KOPT-K1 (cell line): ENCODE data around the gene CST9.
"Not testable (repeated sequence)": the region's sequence is repeated elsewhere in the genome, so short reads cannot be mapped to it uniquely, and the experiment has no call there.

ENCODE experiments used
- H3K27ac ChIP-seq: fragments of 200-600 bp; sonication (generic); 2 replicates; pipeline ENCODE4 v1.5.1; 2016; ENCODE audit warnings: antibody characterized with exemption, mild to moderate bottlenecking, low read depth, low read length; ENCODE audit not compliant: poor library complexity, severe bottlenecking
- H3K36me3 ChIP-seq: fragments of 200-600 bp; sonication (generic); 2 replicates; pipeline ENCODE4 v1.5.1; 2017; ENCODE audit warnings: antibody characterized with exemption, mild to moderate bottlenecking, low read length, moderate library complexity; ENCODE audit not compliant: insufficient read depth
- H3K9me3 ChIP-seq: fragments of 200-600 bp; sonication (generic); 2 replicates; pipeline ENCODE4 v1.5.1; 2017; ENCODE audit warnings: antibody characterized with exemption, low read length, mild to moderate bottlenecking; ENCODE audit not compliant: insufficient read depth, poor library complexity, severe bottlenecking

CST9 gene

GRCh38 chr20:23620670-23621386 is 15.1 kb upstream of the CST9 start:
- not testable (repeated sequence) for H3K9me3 ChIP-seq, H3K36me3 ChIP-seq, H3K27ac ChIP-seq

- H3K27ac ChIP-seq: no peak overlapping the region
- no peaks in the 10 kb centered on the region for H3K9me3 ChIP-seq
- H3K36me3 ChIP-seq: no peaks in the 10 kb centered on the region
Observed at GRCh38 chr20:23614163-23614562, 8.4 kb upstream of the CST9 start.

GRCh38 chr20:23613676-23614075 is 8.0 kb upstream of the CST9 start:
- Histone ChIP-seq H3K36me3 (no peaks in the 10 kb centered on the region), H3K9me3 (no peaks in the 10 kb centered on the region), H3K27ac (no peak overlapping the region)

DNA sequence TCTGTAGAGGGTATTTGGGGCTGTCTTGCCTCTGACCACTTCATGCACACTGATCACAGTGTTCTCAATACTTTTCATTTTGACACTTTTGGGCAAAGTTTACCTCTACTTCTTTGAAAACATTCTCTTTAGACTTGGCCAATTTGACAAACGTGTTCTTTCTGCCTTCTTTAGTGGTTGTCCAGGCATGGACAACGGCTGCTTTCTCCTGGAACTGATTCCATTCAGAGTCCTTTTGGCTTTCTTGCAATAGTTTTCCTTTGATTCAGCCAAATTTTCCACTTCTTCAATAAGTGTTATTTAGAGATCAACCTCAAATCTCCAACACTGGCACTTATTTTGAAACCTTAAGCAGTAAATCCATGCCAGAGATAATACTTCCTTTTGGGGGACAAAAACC is 6.7 kb upstream of the CST9 start:
- Histone ChIP-seq H3K27ac (no peak overlapping the region), H3K36me3 (no peaks in the 10 kb centered on the region), H3K9me3 (no peaks in the 10 kb centered on the region)

GRCh38 chr20:23609486-23610109 is 3.9 kb upstream of the CST9 start:
- Histone ChIP-seq H3K36me3 (no peaks in the 10 kb centered on the region), H3K27ac (no peak overlapping the region), H3K9me3 (no peaks in the 10 kb centered on the region)

- Histone ChIP-seq H3K27ac (no peak overlapping the region), H3K9me3 (no peaks in the 10 kb centered on the region), H3K36me3 (no peaks in the 10 kb centered on the region)
Observed at GRCh38 chr20:23608251-23608846, 2.6 kb upstream of the CST9 start.

- no peaks in the 10 kb centered on the region for H3K9me3 ChIP-seq
- no peak overlapping the region for H3K27ac ChIP-seq
- no peaks in the 10 kb centered on the region for H3K36me3 ChIP-seq
Observed at GRCh38 chr20:23607497-23608245, 2.0 kb upstream of the CST9 start.

DNA sequence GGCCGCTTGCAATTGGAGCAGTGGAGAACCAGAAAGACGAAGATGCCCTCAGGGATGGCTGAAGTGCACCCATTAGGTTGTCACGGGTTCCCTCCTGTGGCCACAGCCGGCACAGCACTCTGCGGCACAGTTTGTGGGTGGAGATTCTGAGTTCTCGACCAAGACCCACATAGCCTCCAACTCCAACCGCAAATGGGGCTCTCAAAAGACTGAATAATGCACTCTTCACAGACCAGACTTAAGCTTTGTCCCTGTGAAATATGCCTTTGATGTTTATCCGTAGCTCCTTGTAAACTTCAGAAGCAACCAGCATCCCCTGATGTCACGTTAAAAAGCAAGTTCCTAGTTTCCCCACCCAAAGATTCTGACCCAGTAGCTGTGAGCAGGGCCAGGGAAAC is 934 bp upstream of the CST9 start:
- no peaks in the 10 kb centered on the region for H3K36me3 ChIP-seq
- no peak overlapping the region for H3K27ac ChIP-seq
- H3K9me3 ChIP-seq: no peaks in the 10 kb centered on the region

DNA sequence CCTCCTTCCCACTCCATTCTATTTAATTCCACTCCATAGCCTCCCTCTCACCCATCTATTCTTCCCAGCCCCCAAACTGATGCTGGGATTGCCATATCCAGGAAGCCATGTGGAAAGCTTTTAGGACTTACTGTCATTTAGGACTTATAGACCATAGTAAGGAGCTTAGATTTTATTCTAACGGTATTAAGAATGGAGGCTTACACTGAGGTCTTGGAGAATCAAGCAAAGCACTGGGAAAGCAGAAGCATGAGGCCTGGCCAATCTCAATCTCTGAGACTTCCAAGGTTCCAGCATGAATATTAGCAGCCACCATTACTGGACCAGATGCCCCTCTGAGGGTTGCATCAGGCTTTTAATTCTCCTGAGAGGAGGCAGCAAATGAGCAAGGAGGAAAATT is 1.4 kb downstream of the CST9 start:
- H3K36me3 ChIP-seq: no peaks in the 10 kb centered on the region
- no peak overlapping the region for H3K27ac ChIP-seq
- no peaks in the 10 kb centered on the region for H3K9me3 ChIP-seq

DNA sequence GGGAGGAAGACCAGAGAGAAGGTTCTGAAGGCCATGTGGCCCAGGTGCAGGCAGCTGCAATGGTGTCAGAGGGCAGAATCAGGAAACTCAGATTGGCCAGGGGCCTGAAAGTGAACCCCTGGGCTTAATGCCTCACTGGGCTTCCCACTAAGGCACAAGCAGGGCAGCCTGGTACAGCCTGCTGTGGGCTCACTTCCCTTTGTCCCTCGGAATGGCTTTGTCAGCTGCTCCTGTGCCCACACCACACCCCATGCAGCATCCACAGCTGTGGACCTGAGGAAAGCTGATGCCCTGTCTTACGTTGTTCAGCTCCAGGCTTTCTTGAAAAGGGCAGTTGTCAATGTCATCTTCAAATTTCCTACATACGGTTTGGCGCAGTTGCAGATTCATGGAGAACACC is 2.4 kb downstream of the CST9 start:
- no peak overlapping the region for H3K27ac ChIP-seq

DNA sequence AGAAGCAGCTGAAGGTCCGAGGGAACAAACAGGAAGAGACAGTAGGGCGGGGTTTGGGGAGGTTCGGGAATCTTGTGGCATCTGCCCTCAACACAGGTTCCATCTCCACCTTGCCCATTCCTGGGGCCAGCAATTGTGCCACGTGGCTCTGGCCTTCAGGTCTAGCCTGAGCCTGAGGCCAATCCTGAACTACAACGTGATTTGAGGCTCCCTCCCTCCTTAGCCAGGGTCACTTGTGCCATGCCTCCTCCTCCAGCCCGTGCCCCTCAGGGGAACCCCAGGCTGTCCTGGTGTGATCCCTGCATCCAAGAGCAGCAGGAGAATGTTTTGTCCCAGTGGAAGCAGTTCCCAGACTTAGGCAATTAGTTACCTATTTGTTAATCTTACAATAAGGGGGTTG is 3.0 kb downstream of the CST9 start:
- H3K27ac ChIP-seq: no peak overlapping the region
- H3K36me3 ChIP-seq: no peaks in the 10 kb centered on the region
- no peaks in the 10 kb centered on the region for H3K9me3 ChIP-seq

More for the DNA sequence above, 2.4 kb downstream of the CST9 start:
- Histone ChIP-seq H3K9me3 (no peaks in the 10 kb centered on the region), H3K36me3 (no peaks in the 10 kb centered on the region)

GRCh38 chr20:23602241-23602640 is 3.5 kb downstream of the CST9 start:
- Histone ChIP-seq H3K9me3 (no peaks in the 10 kb centered on the region), H3K27ac (no peak overlapping the region), H3K36me3 (no peaks in the 10 kb centered on the region)

GRCh38 chr20:23601715-23602114 is 4.0 kb downstream of the CST9 start:
- Histone ChIP-seq H3K27ac (no peak overlapping the region), H3K36me3 (no peaks in the 10 kb centered on the region), H3K9me3 (no peaks in the 10 kb centered on the region)

DNA sequence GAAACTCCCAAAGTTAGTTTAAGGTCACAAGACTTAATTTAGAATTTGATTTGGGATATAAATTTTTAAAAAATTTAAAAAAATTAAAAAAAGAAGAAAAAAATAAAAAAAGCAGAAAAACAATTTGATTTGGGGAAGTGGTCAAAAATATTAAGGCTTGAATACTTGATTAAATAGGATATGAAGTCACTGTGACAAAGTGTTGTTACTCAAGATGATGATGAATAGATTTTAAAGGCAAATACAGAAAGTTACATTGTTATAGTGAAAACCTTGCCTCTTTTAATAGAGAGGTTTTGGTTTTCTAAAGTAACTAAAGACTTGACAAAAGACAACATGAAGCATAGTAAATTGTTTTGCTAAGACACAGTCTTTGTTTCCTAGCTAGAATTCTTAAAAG is 7.2 kb downstream of the CST9 start:
- H3K36me3 ChIP-seq: no peaks in the 10 kb centered on the region
- no peaks in the 10 kb centered on the region for H3K9me3 ChIP-seq
- no peak overlapping the region for H3K27ac ChIP-seq

DNA sequence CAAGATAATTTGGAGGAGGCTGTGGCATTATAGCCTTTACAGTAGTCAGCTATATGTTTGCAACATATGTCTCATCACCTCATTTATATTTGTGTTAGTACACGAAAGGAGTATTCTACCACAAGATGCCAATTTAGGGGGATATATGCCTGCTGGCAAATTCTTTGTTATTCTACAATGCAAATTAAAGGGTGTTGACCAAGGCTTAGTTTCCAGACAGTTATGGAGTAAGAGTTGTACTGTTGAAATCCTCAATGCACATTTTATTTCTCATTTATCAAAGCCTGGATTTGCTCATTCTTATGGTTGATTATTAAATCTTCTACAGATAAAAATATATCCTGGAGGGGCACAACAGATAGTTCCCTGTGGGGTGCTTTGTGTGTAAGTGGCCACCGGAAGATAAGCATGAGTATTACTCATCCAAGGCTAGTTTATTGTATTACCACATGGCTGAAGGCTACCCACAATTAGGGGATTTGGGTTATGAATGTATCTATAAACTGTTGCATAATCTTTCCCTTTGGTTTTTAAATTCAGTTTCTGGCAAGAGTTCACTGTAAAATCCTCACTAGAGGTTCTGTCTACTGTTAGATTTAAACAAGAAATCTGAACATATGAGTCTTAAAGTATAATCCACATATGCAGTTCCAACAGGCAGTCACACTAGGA is 9.0 kb downstream of the CST9 start:
- Histone ChIP-seq H3K36me3 (no peaks in the 10 kb centered on the region), H3K27ac (no peak overlapping the region), H3K9me3 (no peaks in the 10 kb centered on the region)
